ENCODE data around the gene PLA2G6. TPM values are rescaled to one million over a fixed set of nuclear protein-coding genes. Genes with fewer than 3 reads are reported as not detected.

Gene PLA2G6
- total and polyA plus RNA-seq, 2 of the 8 experiments (the other 6 are each of a cell fraction or from before 2014, with no cell fraction given), result 13.2 to 21.0 TPM

GRCh38 chr22:38203855-38204514, 22.4 kb upstream of the PLA2G6 start:
- CTCF ChIA-PET (ENCODE audit: partially characterized antibody), result interaction anchor here (0.6 to 2.8 kb wide), 13 partner anchors 8 to 152 kb away, joined by 3 to 12 read pairs (median 3); no protein-coding TSS in a partner anchor
- H3K14ac ChIP-seq (ENCODE audit: insufficient read length), result no peak overlapping the region
- no peak overlapping the region for H4K5ac ChIP-seq (ENCODE audit: insufficient read length, low read depth, low read length)
- no peaks in the 10 kb centered on the region for H3K79me1 ChIP-seq (ENCODE audit: low read depth, low read length)
- no peak overlapping the region for H2AK5ac ChIP-seq (ENCODE audit: low read depth, low read length)
- H2BK12ac ChIP-seq (ENCODE audit: low read depth, low read length), result 0 out of 2 replicates have a peak overlapping the region, but pooled peaks have one; percentile 27
- DNase-seq (ENCODE audit: low read depth in 1 of 2, low spot score in 2 of 2) (no peak), FAIRE-seq (no peak)
- POLR2A ChIA-PET (ENCODE audit: partially characterized antibody), result interaction anchor here (0.8 to 6.6 kb wide), 5 partner anchors 10 to 194 kb away, joined by 3 to 65 read pairs (median 3); no protein-coding TSS in a partner anchor
- peak overlapping the region; percentile 76 to 90; a peak in 3 of 4 replicates for H3K4me2 ChIP-seq (ENCODE audit: insufficient read depth in 1 of 2, low read depth in 2 of 2, low read length in 2 of 2)
- H4K91ac ChIP-seq (replicated peaks; ENCODE audit: insufficient read length, low read length), result no peak overlapping the region
- TF ChIP-seq SUZ12 (IDR thresholded peaks at IDR 0.05; ENCODE audit: low read length), result no peak
- TF ChIP-seq SP2 (IDR thresholded peaks at IDR 0.05; ENCODE audit: low read length), result no peak
- TF ChIP-seq POLR2A (IDR thresholded peaks at IDR 0.05; ENCODE audit: control extremely low read depth in 1 of 2, low read depth in 2 of 2, low read length in 2 of 2), result peak in 1 of 2 experiments; percentile 26; a peak in 1 of 3 replicates
- TF ChIP-seq TAF7 (optimal IDR thresholded peaks at IDR 0.05; ENCODE audit: borderline replicate concordance, low read depth, low read length), result no peak
- no peak for TF ChIP-seq TCF12 (IDR thresholded peaks at IDR 0.05; ENCODE audit: low read depth, low read length)
- TF ChIP-seq POLR2AphosphoS5 (IDR thresholded peaks at IDR 0.05; ENCODE audit: low read depth, low read length), result 0 out of 2 replicates have a peak, but pooled peaks have one; percentile 9
- no peak for TF ChIP-seq HDAC6 (IDR thresholded peaks at IDR 0.05; ENCODE audit: low read depth, low read length)
- 0 out of 2 replicates have a peak overlapping the region, but pooled peaks have one; percentile 29 for H2BK15ac ChIP-seq (ENCODE audit: low read length)
- no peak overlapping the region for H2BK5ac ChIP-seq (ENCODE audit: low read depth, low read length)
- H3K23me2 ChIP-seq (ENCODE audit: low read depth, low read length), result peaks cover 17% of the 10 kb centered on the region
- H3K27ac ChIP-seq (ENCODE audit: low read depth, low read length), result no peak overlapping the region
- no peaks in the 10 kb centered on the region for H3K36me3 ChIP-seq (ENCODE audit: control insufficient read depth in 2 of 4, insufficient read depth in 4 of 4, low read length in 3 of 4)
- H3K4me3 ChIP-seq (ENCODE audit: extremely low read depth in 1 of 4, insufficient read depth in 2 of 4, low read depth in 3 of 4, low read length in 4 of 4), result peak overlapping the region in 2 of 4 experiments; percentile 66 to 82; a peak in 3 of 8 replicates
- peaks cover 0 to 10% (median 6%) of the 10 kb centered on the region in 4 experiments; a peak in 6 of 7 replicates for H3K4me1 ChIP-seq (replicated peaks in 1 of 4; ENCODE audit: control insufficient read depth in 3 of 4, insufficient read depth in 4 of 4, low read length in 3 of 4)
- H3K4ac ChIP-seq (replicated peaks; ENCODE audit: insufficient read length, low read depth, low read length), result no peak overlapping the region
- H3K9me3 ChIP-seq (ENCODE audit: insufficient read depth in 2 of 2, low read depth in 1 of 2, low read length in 1 of 2), result no peaks in the 10 kb centered on the region
- H3K9ac ChIP-seq (replicated peaks in 1 of 4; ENCODE audit: extremely low read depth in 1 of 4, low read depth in 3 of 4, low read length in 3 of 4), result no peak overlapping the region
- H4K8ac ChIP-seq (ENCODE audit: extremely low read depth, insufficient read depth, low read length), result no peak overlapping the region
- no peak overlapping the region for H3K56ac ChIP-seq (replicated peaks; ENCODE audit: insufficient read length, low read depth, low read length)
- peaks cover 2 to 21% of the 10 kb centered on the region in 2 experiments; a peak in 2 of 4 replicates for H3K79me2 ChIP-seq (ENCODE audit: control insufficient read depth in 1 of 2, insufficient read depth in 2 of 2, low read length in 2 of 2)
- H2AFZ ChIP-seq (ENCODE audit: low read length), result no peak overlapping the region
- no peak overlapping the region for H3K18ac ChIP-seq (ENCODE audit: extremely low read depth, low read length)
- peaks cover 0 to 14% (median 11%) of the 10 kb centered on the region in 4 experiments; a peak in 5 of 7 replicates for H3K27me3 ChIP-seq (replicated peaks in 1 of 4; ENCODE audit: control insufficient read depth in 3 of 4, extremely low read depth in 1 of 4, insufficient read depth in 3 of 4, low read length in 3 of 4)
- WGBS, 2 experiments (ENCODE audit: extremely low coverage in 1 of 2, insufficient coverage in 1 of 2, insufficient read length in 1 of 2, insufficient replicate concordance in 2 of 2, low coverage in 1 of 2, low lambda C conversion rate in 2 of 2, missing lambda C conversion rate in 1 of 2), result 80% methylated on average over 3 of the region's 3 CpGs; no CpG with 5 or more reads in 1 of the 2 experiments
- no peak overlapping the region for H2BK120ac ChIP-seq (replicated peaks; ENCODE audit: low read depth, low read length)
- H2BK20ac ChIP-seq (ENCODE audit: low read length), result no peak overlapping the region
- H3K23ac ChIP-seq (ENCODE audit: insufficient read length), result no peak overlapping the region
- H4K20me1 ChIP-seq (replicated peaks in 1 of 2; ENCODE audit: control insufficient read depth in 1 of 2, insufficient read depth in 2 of 2, low read length in 2 of 2), result peaks cover 7 to 11% of the 10 kb centered on the region in 2 experiments
